ENCODE results near the gene DCAF8.

Gene DCAF8

DNA sequence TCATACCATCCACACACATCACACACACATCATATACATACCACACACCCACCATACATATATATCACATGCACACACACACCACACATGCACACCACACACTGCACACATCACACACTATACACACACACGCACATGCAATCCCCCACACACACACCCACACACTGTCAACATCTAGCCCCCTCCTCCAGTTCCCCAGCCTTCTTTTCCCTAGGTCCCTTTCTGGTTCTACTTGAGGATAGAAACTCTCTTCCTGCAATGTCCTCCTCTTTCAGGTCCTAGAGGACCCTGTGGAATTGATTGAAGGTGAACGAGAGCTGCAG, 67.7 kb downstream of the DCAF8 start:
- H3K27me3 ChIP-seq (ENCODE audit: insufficient read depth, low read length): no peaks in the 10 kb centered on the region
- no peak overlapping the region for H3K9ac ChIP-seq (ENCODE audit: low read length)
- no peak overlapping the region for H3K27ac ChIP-seq (ENCODE audit: low read depth, low read length, poor library complexity, severe bottlenecking)
- H2AFZ ChIP-seq (ENCODE audit: low read length): no peak overlapping the region
- no peak overlapping the region for H3K4me2 ChIP-seq (ENCODE audit: low read length)
- H3K9me3 ChIP-seq (ENCODE audit: low read length): no peaks in the 10 kb centered on the region
- H3K9me2 ChIP-seq (ENCODE audit: low read depth, low read length): no peaks in the 10 kb centered on the region
- peaks cover 6% of the 10 kb centered on the region for H3K4me1 ChIP-seq (ENCODE audit: insufficient read depth, low read length, severe bottlenecking)
- TF ChIP-seq, protein P1, sequence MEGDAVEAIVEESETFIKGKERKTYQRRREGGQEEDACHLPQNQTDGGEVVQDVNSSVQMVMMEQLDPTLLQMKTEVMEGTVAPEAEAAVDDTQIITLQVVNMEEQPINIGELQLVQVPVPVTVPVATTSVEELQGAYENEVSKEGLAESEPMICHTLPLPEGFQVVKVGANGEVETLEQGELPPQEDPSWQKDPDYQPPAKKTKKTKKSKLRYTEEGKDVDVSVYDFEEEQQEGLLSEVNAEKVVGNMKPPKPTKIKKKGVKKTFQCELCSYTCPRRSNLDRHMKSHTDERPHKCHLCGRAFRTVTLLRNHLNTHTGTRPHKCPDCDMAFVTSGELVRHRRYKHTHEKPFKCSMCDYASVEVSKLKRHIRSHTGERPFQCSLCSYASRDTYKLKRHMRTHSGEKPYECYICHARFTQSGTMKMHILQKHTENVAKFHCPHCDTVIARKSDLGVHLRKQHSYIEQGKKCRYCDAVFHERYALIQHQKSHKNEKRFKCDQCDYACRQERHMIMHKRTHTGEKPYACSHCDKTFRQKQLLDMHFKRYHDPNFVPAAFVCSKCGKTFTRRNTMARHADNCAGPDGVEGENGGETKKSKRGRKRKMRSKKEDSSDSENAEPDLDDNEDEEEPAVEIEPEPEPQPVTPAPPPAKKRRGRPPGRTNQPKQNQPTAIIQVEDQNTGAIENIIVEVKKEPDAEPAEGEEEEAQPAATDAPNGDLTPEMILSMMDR (IDR thresholded peaks at IDR 0.05; ENCODE audit: low read length): no peak
- TF ChIP-seq EZH2 (IDR thresholded peaks at IDR 0.05; ENCODE audit: borderline replicate concordance, low read length): no peak
- H3K79me2 ChIP-seq (ENCODE audit: insufficient read depth, low read length): no peaks in the 10 kb centered on the region
- no peaks in the 10 kb centered on the region for H4K20me1 ChIP-seq (ENCODE audit: insufficient read depth, low read length)
- H3K36me3 ChIP-seq (ENCODE audit: insufficient read depth, low read length): no peaks in the 10 kb centered on the region
- no peak overlapping the region for H3K4me3 ChIP-seq (ENCODE audit: low read depth, low read length, poor library complexity, severe bottlenecking)
- no peaks in the 10 kb centered on the region for H3F3A ChIP-seq (ENCODE audit: insufficient read depth, low read length)

- Histone ChIP-seq H3K4me2 (ENCODE audit: low read length) (no peak overlapping the region), H3K4me1 (ENCODE audit: insufficient read depth, low read length, severe bottlenecking) (peaks cover 6% of the 10 kb centered on the region), H2AFZ (ENCODE audit: low read length) (no peak overlapping the region), H3K27ac (ENCODE audit: low read depth, low read length, poor library complexity, severe bottlenecking) (no peak overlapping the region), H3K9me3 (ENCODE audit: low read length) (no peaks in the 10 kb centered on the region), H3K4me3 (ENCODE audit: low read depth, low read length, poor library complexity, severe bottlenecking) (no peak overlapping the region), H3K36me3 (ENCODE audit: insufficient read depth, low read length) (no peaks in the 10 kb centered on the region), H3K27me3 (ENCODE audit: insufficient read depth, low read length) (no peaks in the 10 kb centered on the region), H3K9ac (ENCODE audit: low read length) (no peak overlapping the region), H3K9me2 (ENCODE audit: low read depth, low read length) (no peaks in the 10 kb centered on the region), H3F3A (ENCODE audit: insufficient read depth, low read length) (no peaks in the 10 kb centered on the region), H3K79me2 (ENCODE audit: insufficient read depth, low read length) (no peaks in the 10 kb centered on the region), H4K20me1 (ENCODE audit: insufficient read depth, low read length) (no peaks in the 10 kb centered on the region)
- no peak for TF ChIP-seq EZH2 (IDR thresholded peaks at IDR 0.05; ENCODE audit: borderline replicate concordance, low read length)
- TF ChIP-seq, protein P1 (IDR thresholded peaks at IDR 0.05; ENCODE audit: low read length): no peak
Observed at GRCh38 chr1:160193832-160194736, 68.3 kb downstream of the DCAF8 start.

DNA sequence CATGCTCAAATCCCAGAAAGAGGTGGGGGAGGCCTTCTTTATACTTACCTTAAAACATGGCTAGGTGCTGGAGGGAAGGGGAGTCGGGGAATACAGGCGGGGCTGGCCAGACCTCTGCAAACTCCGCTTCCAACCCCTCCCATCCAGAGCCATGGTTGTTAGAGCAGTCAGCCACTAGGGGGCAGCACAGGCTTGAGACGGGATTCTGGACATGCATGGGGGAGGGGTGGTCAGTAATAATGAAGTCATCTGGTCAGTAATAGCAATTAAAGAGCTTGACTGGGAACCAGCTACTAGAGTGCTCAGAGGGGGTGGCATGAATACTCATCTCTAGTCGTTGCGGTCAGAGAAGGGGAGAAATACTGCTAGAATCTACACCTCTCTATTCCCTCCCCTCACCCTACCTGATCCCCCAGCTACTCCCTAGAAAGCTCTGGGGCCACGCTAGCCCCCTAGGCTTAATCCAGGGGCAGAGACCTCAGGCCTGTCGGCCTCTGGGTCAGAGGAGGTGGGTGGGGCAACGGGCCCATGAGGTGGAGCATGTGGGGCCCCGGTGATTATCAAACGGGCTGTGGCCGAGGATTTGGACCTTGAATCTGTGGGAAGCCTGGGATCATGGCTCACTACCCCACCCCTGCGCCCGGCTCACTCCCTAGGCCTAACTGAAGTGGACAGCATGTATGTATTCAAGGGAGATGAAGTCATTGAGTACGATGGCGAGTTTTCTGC, 69.1 kb downstream of the DCAF8 start:
- Histone ChIP-seq H3F3A (ENCODE audit: insufficient read depth, low read length) (no peaks in the 10 kb centered on the region), H3K4me1 (ENCODE audit: insufficient read depth, low read length, severe bottlenecking) (peaks cover 6% of the 10 kb centered on the region), H3K27ac (ENCODE audit: low read depth, low read length, poor library complexity, severe bottlenecking) (no peak overlapping the region), H3K36me3 (ENCODE audit: insufficient read depth, low read length) (no peaks in the 10 kb centered on the region), H4K20me1 (ENCODE audit: insufficient read depth, low read length) (no peaks in the 10 kb centered on the region), H2AFZ (ENCODE audit: low read length) (no peak overlapping the region), H3K9me3 (ENCODE audit: low read length) (no peaks in the 10 kb centered on the region), H3K9me2 (ENCODE audit: low read depth, low read length) (no peaks in the 10 kb centered on the region), H3K9ac (ENCODE audit: low read length) (no peak overlapping the region), H3K27me3 (ENCODE audit: insufficient read depth, low read length) (no peaks in the 10 kb centered on the region), H3K4me2 (ENCODE audit: low read length) (no peak overlapping the region), H3K79me2 (ENCODE audit: insufficient read depth, low read length) (no peaks in the 10 kb centered on the region), H3K4me3 (ENCODE audit: low read depth, low read length, poor library complexity, severe bottlenecking) (no peak overlapping the region)
- no peak for TF ChIP-seq EZH2 (IDR thresholded peaks at IDR 0.05; ENCODE audit: borderline replicate concordance, low read length)
- TF ChIP-seq, protein P1 (IDR thresholded peaks at IDR 0.05; ENCODE audit: low read length): peak; percentile 96
